GM10248 (cell line): ENCODE data around the gene TAAR8.

Experiments
- CTCF ChIA-PET: fragments of 300-600 bp; sonication (Branson Sonifier 250); formaldehyde crosslinking; extraction: SDS; loops from one replicate; lab custom pipeline; 2021; ENCODE audit warnings: antibody characterized with exemption; lab: Yijun Ruan, JAX
- POLR2A ChIA-PET: fragments of 350-650 bp; sonication (Branson Sonifier 250); formaldehyde crosslinking; extraction: SDS; loops from one replicate; lab custom pipeline; 2020; ENCODE audit warnings: antibody characterized with exemption; lab: Yijun Ruan, JAX
- DNase-seq: peaks from one replicate; pipeline ENCODE4 v3.0.0; 2012; ENCODE audit errors: extremely low spot score
- CTCF ChIP-seq: IDR thresholded peaks from 2 replicates; pipeline ENCODE4 v1.5.1; 2012; ENCODE audit warnings: mild to moderate bottlenecking, low read depth; ENCODE audit errors: extremely low read depth, missing control alignments, control extremely low read depth

TAAR8 gene

GRCh38 chr6:132568611-132569010 lies 16.1 kb downstream of the TAAR8 start:
- ChIA-PET CTCF (no interaction called here), POLR2A (no interaction called here)
- DNase-seq, result no peak
- TF ChIP-seq CTCF, result no peak

- TF ChIP-seq CTCF, result no peak
- ChIA-PET CTCF (no interaction called here), POLR2A (no interaction called here)
- no peak for DNase-seq
Observed at GRCh38 chr6:132569170-132569569, 16.7 kb downstream of the TAAR8 start.

GRCh38 chr6:132570221-132570777 lies 17.8 kb downstream of the TAAR8 start, which contains the start of gene TAAR6:
TSS of gene TAAR6 (plus strand) at chr6:132570322. CDS start at chr6:132570322, 0 bp downstream.
- no peak for DNase-seq
- ChIA-PET CTCF (no interaction called here), POLR2A (no interaction called here)

GRCh38 chr6:132571774-132572173 lies 19.3 kb downstream of the TAAR8 start:
- ChIA-PET POLR2A (no interaction called here), CTCF (interaction anchor here (1.0 kb wide), 1 partner anchor 8 kb away, joined by 3 read pairs; no protein-coding TSS in a partner anchor)
- DNase-seq, result no peak
- TF ChIP-seq CTCF, result no peak

More at GRCh38 chr6:132570221-132570777, 17.8 kb downstream of the TAAR8 start, which contains the start of gene TAAR6:
- TF ChIP-seq CTCF, result no peak

- ChIA-PET POLR2A (no interaction called here), CTCF (no interaction called here)
- TF ChIP-seq CTCF, result no peak
- no peak for DNase-seq
Observed at GRCh38 chr6:132584698-132585097, 32.2 kb downstream of the TAAR8 start.

GRCh38 chr6:132587424-132587823 lies 35.0 kb downstream of the TAAR8 start:
- POLR2A ChIA-PET, result no interaction called here

More at GRCh38 chr6:132587424-132587823, 35.0 kb downstream of the TAAR8 start:
- CTCF ChIA-PET, result no interaction called here
- no peak for TF ChIP-seq CTCF
- DNase-seq, result no peak
